Stimulated activated CD8-positive, alpha-beta memory T cell treated with anti-CD3 and anti-CD28 coated beads, Interleukin-12 subunit alpha, Interleukin-12 subunit beta, amount 100 ng/mL, for 24 hours (primary cell): Measurements from ENCODE around the gene WWTR1.

ENCODE experiments used
- DNase-seq: peaks from one replicate; pipeline ENCODE4 v3.0.0-alpha.2; 2020; ENCODE audit errors: extremely low read depth

Gene WWTR1

DNA sequence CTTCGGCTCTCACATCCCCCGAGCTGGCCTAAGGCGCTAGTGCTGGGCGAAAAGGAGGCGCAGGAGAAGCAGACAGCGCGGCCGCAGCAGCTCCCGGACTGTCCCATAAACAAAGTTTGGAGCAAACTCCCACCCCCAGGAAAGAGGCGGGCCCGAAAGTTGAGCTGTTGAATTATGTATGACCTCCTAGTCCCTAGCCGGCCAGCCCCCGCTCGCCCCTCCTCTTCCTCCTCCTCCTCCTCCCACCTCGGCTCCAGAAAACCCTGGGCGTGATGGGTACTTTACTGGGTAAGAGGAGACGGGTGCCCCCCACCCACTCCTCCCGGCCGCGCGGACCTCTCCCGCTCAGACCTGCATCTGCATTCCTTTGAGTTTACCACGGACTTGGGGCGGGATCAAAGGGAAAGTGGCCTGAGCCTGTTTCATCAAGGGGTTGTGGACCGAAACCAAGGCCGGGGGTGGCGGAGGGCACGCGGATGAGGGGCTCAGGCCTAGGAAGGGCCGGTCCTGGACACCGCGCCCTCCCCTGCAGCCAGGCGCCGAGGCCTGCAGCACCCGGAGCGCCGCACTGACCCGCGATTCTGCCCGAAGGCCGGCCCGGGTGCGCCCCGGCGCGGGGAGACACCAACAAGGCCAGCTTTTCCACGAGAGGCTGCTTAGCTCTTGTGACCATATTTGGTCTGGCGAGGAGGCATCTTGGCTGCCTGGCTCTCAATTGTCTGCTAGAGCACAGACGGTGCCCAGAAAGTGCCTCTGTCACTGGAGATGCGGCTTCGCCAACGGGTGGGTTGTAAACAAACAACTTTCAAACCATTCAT is at the start of gene WWTR1:
WWTR1 (minus strand) TSS at position 100 of the 818 bp plus-strand sequence. CDS start 719 bp downstream, outside the sequence.
- DNase-seq, result no peak

GRCh38 chr3:149706905-149707304 is 49.1 kb upstream of the WWTR1 start:
- DNase-seq, result no peak

GRCh38 chr3:149705416-149705815 is 47.6 kb upstream of the WWTR1 start:
- no peak for DNase-seq

DNA sequence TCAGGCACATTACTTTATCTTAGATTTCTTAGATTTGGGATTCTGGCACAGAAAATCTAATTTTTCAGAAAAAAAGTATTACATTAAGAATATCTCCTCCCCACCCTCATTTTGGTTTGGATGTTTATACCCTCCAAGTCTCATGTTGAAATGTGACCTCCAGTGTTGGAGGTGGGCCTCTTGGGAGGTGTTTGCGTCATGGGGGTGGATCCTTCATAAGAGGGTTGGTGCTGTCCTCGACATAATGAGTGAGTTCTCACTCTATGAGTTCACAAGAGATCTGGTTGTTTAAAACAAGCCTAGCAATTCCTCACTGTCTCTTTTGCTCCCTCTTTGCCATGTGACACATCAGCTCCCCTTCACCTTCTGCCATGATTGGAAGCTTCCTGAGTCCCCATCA is 45.6 kb upstream of the WWTR1 start:
- no peak for DNase-seq

DNA sequence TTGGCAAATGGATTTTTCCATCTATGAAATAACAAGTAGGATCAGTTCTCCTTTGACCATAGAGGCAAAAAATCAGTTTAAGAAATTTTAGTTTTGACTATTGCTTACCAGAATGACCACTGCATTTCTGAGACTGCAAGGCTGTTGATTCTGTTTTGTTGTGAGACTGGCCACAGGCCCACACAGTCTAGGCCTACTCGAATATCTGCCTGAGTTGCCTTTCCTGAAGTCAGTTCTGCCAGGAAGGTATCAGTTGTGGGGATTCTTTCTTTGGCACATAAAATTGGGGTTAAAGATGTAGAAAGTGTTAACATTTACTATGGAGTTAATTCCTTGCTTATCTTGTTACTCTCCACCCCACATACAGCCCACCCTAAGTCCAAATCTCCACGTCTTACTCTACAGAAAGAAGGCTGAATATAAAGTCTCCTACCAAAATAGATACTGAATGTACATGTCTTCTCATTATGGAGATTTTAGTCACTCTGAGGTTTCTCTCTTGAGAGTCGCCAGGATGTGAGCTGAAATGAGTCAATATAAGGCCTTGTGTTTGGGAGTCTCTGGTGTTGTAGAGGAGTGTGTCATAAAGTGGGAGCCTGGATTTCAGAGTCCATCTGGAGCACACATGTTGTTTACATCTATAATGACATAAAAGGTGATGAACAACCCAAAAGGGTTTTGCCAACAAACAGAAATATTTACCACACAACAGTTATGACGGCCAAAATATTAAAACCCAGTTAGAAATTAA is 45.0 kb upstream of the WWTR1 start:
- no peak for DNase-seq

DNA sequence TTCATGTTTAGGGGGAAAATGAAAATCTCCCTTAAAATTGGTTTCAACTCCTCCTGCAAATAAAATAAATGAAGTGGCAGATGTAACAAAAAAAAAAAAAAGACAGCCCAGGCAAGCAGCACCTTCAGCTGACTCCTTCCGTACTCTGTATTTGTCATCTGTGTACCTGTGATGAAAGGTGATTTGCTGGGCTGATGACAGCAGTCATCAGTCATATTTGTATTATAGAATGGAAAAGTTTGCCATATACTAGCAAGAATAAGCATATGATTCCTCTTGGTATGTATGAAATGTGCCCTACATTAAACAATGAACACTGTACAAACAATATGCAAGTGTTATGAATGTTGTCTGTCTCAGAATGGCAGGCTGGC is 44.1 kb upstream of the WWTR1 start:
- no peak for DNase-seq

DNA sequence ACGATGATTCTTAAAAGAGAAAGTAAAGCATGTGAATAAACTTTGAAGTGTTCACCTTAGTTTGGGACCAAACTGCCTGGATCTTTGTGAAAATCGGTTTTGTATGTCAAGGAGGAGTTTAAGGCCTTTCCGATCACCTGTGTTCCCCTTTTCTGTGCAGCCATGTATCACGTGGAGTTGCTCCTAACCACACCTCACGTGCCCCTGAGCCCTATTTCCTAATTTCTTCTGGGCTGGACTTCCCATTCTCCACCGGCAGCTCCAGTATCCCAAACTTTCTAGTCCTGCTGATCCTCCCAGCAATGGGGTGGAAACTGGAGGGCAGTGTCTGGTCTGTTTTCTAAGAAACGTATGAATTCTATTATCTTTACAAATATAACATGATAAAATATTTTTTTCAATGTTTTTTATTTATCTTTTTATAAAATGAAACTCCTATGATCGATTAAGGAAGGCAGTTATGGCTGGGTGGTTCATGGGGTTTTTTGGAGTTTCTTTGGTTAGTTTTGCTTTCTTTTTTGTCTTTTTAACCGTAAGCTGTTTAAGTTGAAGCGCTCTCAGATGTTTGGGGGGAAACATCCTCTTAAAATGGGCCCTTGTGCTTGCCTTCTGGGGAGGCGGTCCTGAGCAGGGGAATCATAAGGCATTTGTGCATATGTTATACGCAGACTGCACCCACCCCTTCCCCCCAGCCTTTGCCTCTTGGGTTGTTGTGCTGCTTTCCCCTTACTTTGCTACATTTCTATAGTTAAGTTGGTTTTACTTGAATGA is 43.6 kb upstream of the WWTR1 start:
- DNase-seq, result no peak

GRCh38 chr3:149688122-149688757 is 30.4 kb upstream of the WWTR1 start:
- DNase-seq, result no peak

GRCh38 chr3:149686996-149687395 is 29.2 kb upstream of the WWTR1 start:
- DNase-seq, result no peak

DNA sequence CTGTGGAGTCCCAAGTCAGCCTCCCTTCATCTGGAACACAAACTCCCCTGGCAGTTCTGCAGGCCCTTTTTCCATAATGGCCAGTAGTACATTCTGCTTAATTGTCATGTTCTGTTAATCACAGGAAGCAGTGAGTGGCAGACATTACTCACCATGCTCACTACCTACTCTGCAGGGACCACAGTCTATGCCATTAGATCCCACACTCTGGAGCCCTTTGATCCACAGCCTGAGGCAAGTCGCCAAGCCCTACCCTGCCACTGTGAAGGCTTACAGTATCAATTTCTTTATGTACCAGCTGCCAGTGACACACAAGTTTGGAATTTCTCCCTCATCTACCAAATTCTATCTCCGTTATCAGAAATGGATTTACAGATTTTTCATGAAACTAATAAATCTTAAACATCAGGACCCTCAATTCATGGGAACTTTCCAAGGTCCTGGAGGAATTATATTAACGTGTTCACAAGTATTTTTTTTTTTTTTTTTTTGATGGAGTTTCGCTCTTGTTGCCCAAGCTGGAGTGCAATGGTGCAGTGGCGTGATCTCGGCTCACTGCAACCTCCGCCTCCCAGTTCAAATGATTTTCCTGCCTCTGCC is 20.6 kb upstream of the WWTR1 start:
- DNase-seq, result no peak

DNA sequence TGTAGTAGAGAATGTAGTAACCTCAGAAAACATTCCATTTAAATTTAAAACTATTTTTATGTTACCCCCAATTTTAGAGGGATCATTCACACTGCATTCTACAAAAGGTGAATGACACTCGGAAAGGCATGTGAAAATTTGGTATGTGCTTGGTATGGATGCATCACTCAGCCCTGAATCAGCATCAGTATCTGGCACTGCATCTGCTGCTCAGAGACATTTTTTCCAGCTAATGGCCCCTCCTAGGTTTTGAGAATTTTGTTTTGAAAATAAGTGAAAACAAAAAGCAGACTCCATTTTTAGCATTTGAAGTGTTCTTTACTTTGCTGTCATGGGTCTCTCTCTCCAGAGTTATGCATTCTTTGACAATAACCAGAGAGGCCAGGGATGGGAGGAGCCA is 15.6 kb upstream of the WWTR1 start:
- DNase-seq, result no peak

DNA sequence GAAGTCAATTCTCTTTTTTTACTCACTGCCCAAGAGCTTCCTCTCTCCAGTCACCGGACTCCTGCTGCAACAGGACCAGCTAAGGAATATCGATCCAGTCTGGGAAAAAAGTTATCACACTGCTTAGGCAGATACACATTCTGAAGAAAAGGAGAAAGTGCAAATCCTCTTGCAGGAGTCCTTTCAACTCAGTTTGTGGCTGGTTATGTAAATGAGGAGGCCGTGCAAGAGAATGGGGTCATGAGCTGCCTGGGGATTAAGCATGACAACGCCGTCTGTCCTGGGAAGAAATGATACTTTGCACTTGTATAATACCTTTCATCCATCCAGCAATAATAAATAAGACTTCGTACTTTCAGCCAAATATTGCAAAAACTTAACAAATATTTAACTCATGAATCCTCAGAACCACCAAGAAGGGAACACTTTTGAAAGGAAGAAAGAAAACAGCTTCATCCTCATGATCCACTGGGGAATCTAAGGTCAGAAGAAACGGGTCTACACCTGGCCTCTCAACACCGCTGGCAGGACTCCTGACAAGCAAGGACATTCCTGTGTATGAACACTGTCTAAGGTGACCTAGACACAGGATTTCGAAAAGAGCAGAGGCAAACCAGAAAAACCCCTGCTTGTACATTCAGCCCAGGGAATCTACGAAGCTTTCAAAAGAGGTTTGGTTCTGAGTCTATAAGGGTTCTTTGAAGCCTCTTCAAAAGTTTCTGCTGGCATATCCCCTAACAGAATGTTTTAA is 13.1 kb upstream of the WWTR1 start:
- DNase-seq, result no peak

DNA sequence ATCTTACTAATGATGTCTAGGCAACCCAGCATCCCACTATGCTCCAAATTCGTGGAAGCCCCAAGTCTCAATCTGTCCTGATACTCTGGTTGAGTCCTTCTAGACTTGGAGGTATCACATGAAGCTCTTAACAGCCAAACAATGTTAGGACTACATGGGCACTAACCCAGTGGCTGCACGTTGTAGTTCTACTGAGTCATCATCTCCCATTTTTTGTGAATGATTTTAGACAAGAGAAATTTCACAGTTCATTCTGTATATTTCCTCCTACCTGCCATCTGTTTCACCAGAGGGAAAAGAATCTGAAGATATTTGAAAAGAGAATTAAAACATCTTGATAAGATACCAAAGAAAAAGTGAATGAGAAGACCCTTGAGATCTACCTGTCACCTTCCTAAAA is 9.8 kb upstream of the WWTR1 start:
- no peak for DNase-seq

GRCh38 chr3:149663966-149664365 is 6.1 kb upstream of the WWTR1 start:
- no peak for DNase-seq

DNA sequence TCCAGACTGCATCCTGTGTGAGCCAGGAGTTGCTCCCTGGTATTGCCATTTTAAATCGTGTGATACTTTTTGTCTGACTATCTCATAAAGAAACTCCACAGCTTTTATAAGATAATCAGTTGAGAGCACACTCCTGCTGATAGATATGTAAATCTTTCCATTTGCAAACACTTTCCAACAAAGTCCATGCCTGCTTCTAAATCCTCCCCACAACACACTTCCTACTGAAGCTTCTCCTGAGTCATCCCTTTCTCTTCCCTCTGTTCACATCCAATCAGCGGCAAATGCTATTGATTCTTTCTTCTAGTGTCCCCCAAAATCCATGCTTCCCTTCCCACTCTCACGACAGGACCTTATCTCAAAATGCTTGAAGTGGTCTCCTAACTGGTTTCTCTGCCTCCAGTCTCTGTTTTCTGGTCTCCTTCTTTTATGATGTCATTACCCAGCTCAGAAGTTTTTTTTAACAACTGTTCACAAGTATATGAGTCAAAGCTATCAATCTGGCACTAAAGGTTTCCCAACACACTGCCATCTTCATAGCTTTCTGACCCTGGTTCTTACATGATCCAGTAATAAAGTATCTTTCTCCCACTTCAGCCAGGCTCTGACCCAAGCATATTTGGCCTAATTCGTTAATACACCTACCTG is 4.5 kb upstream of the WWTR1 start:
- no peak for DNase-seq

- DNase-seq, result no peak
Observed at GRCh38 chr3:149660462-149660861, 2.6 kb upstream of the WWTR1 start.

- DNase-seq, result no peak
Observed at GRCh38 chr3:149658744-149659497, 1.1 kb upstream of the WWTR1 start.

DNA sequence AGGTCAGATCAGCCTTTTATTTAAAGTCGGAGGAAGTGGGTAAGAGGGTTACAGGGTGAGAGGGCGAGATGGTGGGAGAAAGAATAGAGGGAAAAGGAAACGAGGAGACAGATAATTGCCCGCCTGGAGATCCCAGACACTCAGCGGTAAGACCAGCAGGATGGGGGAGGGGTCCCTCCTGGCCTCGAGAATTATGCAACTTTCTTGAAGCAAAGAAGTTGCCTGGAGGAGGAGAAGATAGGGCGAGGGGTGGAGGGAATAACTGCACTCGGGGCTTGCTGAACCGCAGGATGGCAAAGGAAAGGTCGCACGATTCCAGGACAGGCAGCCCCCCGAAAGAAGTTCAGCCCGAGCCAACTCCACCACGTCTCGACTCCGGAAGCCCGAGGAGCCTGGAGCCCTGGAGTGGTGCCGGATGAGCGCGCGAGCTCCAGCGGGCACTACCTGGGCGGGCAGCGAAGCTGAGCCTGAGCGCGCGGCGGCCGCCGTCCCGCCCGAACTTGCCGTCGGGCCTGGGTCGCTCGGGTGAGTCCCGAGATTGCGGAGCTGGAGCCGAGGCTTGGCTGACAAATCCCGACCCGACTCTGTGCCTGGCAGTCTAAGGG is 402 bp downstream of the WWTR1 start:
- DNase-seq, result no peak
